NOMO-1 (cell line): ENCODE data around the gene PTPRN2.

Experiments
- DNase-seq, 2 experiments: peaks; one replicate each; lab custom pipeline; 2025; ENCODE audit not compliant: unreplicated experiment in 2 of 2; lab: John Stamatoyannopoulos, UW

PTPRN2 gene

GRCh38 chr7:157542068-157543021 is 1045.3 kb downstream of the PTPRN2 start:
- no peak for DNase-seq

GRCh38 chr7:157541295-157542067 is 1046.1 kb downstream of the PTPRN2 start:
- no peak for DNase-seq

- no peak for DNase-seq
These were observed 1046.9 kb downstream of the PTPRN2 start for GRCh38 chr7:157540606-157541294.

GRCh38 chr7:157540020-157540419 is 1047.6 kb downstream of the PTPRN2 start:
- no peak for DNase-seq

GRCh38 chr7:157539521-157539920 is 1048.1 kb downstream of the PTPRN2 start:
- no peak for DNase-seq

- DNase-seq: no peak
These were observed 1048.9 kb downstream of the PTPRN2 start for GRCh38 chr7:157538735-157539134.

- no peak for DNase-seq
These were observed 1049.3 kb downstream of the PTPRN2 start for GRCh38 chr7:157538321-157538720.

GRCh38 chr7:157537056-157537455 is 1050.6 kb downstream of the PTPRN2 start:
- no peak for DNase-seq

- no peak for DNase-seq
These were observed 1055.6 kb downstream of the PTPRN2 start for GRCh38 chr7:157532068-157532467.

- no peak for DNase-seq
These were observed 1057.7 kb downstream of the PTPRN2 start for GRCh38 chr7:157529768-157530560.

GRCh38 chr7:157528785-157529341 is 1058.8 kb downstream of the PTPRN2 start:
- DNase-seq: no peak

GRCh38 chr7:157527686-157528085 is 1059.9 kb downstream of the PTPRN2 start:
- DNase-seq: no peak

GRCh38 chr7:157526913-157527634 is 1060.5 kb downstream of the PTPRN2 start:
- DNase-seq: no peak

GRCh38 chr7:157526005-157526912 is 1061.4 kb downstream of the PTPRN2 start:
- no peak for DNase-seq

GRCh38 chr7:157525491-157525915 is 1062.1 kb downstream of the PTPRN2 start:
- no peak for DNase-seq

- no peak for DNase-seq
These were observed 1062.9 kb downstream of the PTPRN2 start for GRCh38 chr7:157524731-157525130.

- no peak for DNase-seq
These were observed 1063.7 kb downstream of the PTPRN2 start for GRCh38 chr7:157523766-157524421.

GRCh38 chr7:157523371-157523765 is 1064.3 kb downstream of the PTPRN2 start:
- no peak for DNase-seq
